ENCODE data around the gene IL22RA2. TPM values are rescaled to one million over a fixed set of nuclear protein-coding genes. Genes with fewer than 3 reads are reported as not detected.

IL22RA2 gene
- total and polyA plus RNA-seq, 4 donors = 0.02 to 0.20 TPM; not detected in 2

DNA sequence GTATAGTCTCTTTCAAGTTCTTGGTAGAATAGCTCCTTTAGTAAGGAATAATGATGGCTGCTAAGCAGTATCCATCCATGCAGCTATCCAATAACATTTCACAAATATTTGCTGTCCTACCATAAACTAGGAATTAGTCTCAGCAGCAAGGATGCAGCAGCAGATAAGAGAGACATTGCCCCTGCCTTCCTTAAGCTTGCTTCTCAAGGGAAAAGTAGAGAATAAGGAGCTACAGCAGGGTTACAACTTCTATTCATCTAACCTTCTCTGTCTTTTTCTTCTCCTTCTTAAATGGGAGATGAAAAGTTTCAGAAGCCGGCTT is 2.4 kb downstream of the IL22RA2 start:
- 80 to 85% methylated on average over 1 of the region's 1 CpG for WGBS, 2 donors

GRCh38 chr6:137170266-137171052 is 3.0 kb downstream of the IL22RA2 start:
- H3K4me3 ChIP-seq = no peak overlapping the region
- H3K27me3 ChIP-seq (ENCODE audit: control insufficient read depth in 3 of 3, insufficient read depth in 3 of 3, low read length in 2 of 3) = no peaks in the 10 kb centered on the region
- no peak overlapping the region for H3K9ac ChIP-seq (ENCODE audit: insufficient read depth in 1 of 2, low read length in 2 of 2)
- TF ChIP-seq, protein P1, sequence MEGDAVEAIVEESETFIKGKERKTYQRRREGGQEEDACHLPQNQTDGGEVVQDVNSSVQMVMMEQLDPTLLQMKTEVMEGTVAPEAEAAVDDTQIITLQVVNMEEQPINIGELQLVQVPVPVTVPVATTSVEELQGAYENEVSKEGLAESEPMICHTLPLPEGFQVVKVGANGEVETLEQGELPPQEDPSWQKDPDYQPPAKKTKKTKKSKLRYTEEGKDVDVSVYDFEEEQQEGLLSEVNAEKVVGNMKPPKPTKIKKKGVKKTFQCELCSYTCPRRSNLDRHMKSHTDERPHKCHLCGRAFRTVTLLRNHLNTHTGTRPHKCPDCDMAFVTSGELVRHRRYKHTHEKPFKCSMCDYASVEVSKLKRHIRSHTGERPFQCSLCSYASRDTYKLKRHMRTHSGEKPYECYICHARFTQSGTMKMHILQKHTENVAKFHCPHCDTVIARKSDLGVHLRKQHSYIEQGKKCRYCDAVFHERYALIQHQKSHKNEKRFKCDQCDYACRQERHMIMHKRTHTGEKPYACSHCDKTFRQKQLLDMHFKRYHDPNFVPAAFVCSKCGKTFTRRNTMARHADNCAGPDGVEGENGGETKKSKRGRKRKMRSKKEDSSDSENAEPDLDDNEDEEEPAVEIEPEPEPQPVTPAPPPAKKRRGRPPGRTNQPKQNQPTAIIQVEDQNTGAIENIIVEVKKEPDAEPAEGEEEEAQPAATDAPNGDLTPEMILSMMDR (IDR thresholded peaks at IDR 0.05; ENCODE audit: control extremely low read depth, extremely low read depth) = no peak
- no peaks in the 10 kb centered on the region for H3K9me3 ChIP-seq (ENCODE audit: control insufficient read depth in 4 of 4, insufficient read depth in 3 of 4, low read length in 3 of 4)
- no peak overlapping the region for H3K27ac ChIP-seq (ENCODE audit: low read depth in 1 of 2, low read length in 1 of 2)
- ATAC-seq (ENCODE audit: insufficient read depth, low FRiP score) (no peak), DNase-seq (no peak)
- no peaks in the 10 kb centered on the region for H3K36me3 ChIP-seq (ENCODE audit: control insufficient read depth in 4 of 4, insufficient read depth in 4 of 4, low read length in 4 of 4)
- 86 to 92% methylated on average over 13 of the region's 13 CpGs for WGBS, 2 donors
- H3K4me1 ChIP-seq (ENCODE audit: control insufficient read depth in 5 of 5, insufficient read depth in 5 of 5, low read length in 5 of 5) = no peaks in the 10 kb centered on the region

More for the DNA sequence above, 2.4 kb downstream of the IL22RA2 start:
- ATAC-seq (ENCODE audit: insufficient read depth, low FRiP score) (no peak), DNase-seq (no peak)
- Histone ChIP-seq H3K9ac (ENCODE audit: insufficient read depth in 1 of 2, low read length in 2 of 2) (no peak overlapping the region), H3K4me3 (no peak overlapping the region), H3K36me3 (ENCODE audit: control insufficient read depth in 4 of 4, insufficient read depth in 4 of 4, low read length in 4 of 4) (no peaks in the 10 kb centered on the region), H3K4me1 (ENCODE audit: control insufficient read depth in 5 of 5, insufficient read depth in 5 of 5, low read length in 5 of 5) (no peaks in the 10 kb centered on the region), H3K27me3 (ENCODE audit: control insufficient read depth in 3 of 3, insufficient read depth in 3 of 3, low read length in 2 of 3) (no peaks in the 10 kb centered on the region), H3K27ac (ENCODE audit: low read depth in 1 of 2, low read length in 1 of 2) (no peak overlapping the region), H3K9me3 (ENCODE audit: control insufficient read depth in 4 of 4, insufficient read depth in 3 of 4, low read length in 3 of 4) (no peaks in the 10 kb centered on the region)
- TF ChIP-seq, protein P1 (IDR thresholded peaks at IDR 0.05; ENCODE audit: control extremely low read depth, extremely low read depth) = no peak

DNA sequence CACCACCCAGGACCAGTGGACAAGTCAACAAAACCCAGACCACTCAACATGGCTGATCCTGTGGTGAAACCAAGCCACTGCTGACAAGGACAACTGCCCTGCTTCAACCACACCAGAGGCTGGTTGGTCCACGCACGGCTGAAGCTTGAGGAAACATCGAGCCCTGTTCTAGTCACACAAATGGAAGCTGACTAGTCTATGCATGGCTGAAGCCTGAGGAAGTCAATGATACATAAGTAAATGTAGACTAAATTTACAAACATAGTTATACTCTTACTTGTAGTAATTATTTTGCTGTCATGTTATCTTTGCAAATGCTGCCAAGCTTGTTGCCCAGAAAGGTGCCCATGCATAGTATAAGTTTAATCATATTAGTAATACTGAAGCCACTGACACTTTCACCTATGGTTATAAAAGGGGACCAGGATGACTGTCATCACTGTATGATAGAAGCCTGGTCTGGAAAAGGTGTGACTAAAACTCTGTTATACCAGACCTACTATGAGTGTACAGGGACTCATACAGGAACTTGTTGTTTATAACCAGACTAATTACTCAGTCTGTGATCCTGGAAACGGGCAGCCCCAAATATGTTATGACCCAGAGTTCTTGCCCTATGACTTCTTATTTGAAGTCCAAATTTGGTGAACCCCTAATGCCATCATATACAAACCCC is 5.6 kb downstream of the IL22RA2 start:
- H3K27ac ChIP-seq (ENCODE audit: low read depth in 1 of 2, low read length in 1 of 2) = no peak overlapping the region
- no peak overlapping the region for H3K4me3 ChIP-seq
- WGBS, 2 donors = 88 to 92% methylated on average over 4 of the region's 4 CpGs
- H3K9ac ChIP-seq (ENCODE audit: insufficient read depth in 1 of 2, low read length in 2 of 2) = no peak overlapping the region
- TF ChIP-seq, protein P1 (IDR thresholded peaks at IDR 0.05; ENCODE audit: control extremely low read depth, extremely low read depth) = no peak
- H3K9me3 ChIP-seq (ENCODE audit: control insufficient read depth in 4 of 4, insufficient read depth in 3 of 4, low read length in 3 of 4) = peaks cover 0 to 6% (median 0%) of the 10 kb centered on the region in 4 donors
- no peaks in the 10 kb centered on the region for H3K36me3 ChIP-seq (ENCODE audit: control insufficient read depth in 4 of 4, insufficient read depth in 4 of 4, low read length in 4 of 4)
- DNase-seq (no peak), ATAC-seq (ENCODE audit: insufficient read depth, low FRiP score) (no peak)
- no peaks in the 10 kb centered on the region for H3K4me1 ChIP-seq (ENCODE audit: control insufficient read depth in 5 of 5, insufficient read depth in 5 of 5, low read length in 5 of 5)
- H3K27me3 ChIP-seq (ENCODE audit: control insufficient read depth in 3 of 3, insufficient read depth in 3 of 3, low read length in 2 of 3) = no peaks in the 10 kb centered on the region

All from lung (tissue), 12 donors.